NCI-H526 treated with DMSO at 0.1 percent for 48 hours (cell line): ENCODE results near the gene ASH1L.
"Not testable (repeated sequence)": the region's sequence is repeated elsewhere in the genome, so short reads cannot be mapped to it uniquely, and the experiment has no call there.

Experiments used
- DNase-seq: peaks from one replicate; lab custom pipeline; 2025; lab: John Stamatoyannopoulos, UW

Gene ASH1L, protein sequence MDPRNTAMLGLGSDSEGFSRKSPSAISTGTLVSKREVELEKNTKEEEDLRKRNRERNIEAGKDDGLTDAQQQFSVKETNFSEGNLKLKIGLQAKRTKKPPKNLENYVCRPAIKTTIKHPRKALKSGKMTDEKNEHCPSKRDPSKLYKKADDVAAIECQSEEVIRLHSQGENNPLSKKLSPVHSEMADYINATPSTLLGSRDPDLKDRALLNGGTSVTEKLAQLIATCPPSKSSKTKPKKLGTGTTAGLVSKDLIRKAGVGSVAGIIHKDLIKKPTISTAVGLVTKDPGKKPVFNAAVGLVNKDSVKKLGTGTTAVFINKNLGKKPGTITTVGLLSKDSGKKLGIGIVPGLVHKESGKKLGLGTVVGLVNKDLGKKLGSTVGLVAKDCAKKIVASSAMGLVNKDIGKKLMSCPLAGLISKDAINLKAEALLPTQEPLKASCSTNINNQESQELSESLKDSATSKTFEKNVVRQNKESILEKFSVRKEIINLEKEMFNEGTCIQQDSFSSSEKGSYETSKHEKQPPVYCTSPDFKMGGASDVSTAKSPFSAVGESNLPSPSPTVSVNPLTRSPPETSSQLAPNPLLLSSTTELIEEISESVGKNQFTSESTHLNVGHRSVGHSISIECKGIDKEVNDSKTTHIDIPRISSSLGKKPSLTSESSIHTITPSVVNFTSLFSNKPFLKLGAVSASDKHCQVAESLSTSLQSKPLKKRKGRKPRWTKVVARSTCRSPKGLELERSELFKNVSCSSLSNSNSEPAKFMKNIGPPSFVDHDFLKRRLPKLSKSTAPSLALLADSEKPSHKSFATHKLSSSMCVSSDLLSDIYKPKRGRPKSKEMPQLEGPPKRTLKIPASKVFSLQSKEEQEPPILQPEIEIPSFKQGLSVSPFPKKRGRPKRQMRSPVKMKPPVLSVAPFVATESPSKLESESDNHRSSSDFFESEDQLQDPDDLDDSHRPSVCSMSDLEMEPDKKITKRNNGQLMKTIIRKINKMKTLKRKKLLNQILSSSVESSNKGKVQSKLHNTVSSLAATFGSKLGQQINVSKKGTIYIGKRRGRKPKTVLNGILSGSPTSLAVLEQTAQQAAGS (N-terminal part only)

GRCh38 chr1:155562581-155563376 lies at the start of gene ASH1L:
ASH1L (minus strand) TSS chr1:155562803; CDS start chr1:155521519, 41,284 bp downstream.
- peak; percentile 99 for DNase-seq

DNA sequence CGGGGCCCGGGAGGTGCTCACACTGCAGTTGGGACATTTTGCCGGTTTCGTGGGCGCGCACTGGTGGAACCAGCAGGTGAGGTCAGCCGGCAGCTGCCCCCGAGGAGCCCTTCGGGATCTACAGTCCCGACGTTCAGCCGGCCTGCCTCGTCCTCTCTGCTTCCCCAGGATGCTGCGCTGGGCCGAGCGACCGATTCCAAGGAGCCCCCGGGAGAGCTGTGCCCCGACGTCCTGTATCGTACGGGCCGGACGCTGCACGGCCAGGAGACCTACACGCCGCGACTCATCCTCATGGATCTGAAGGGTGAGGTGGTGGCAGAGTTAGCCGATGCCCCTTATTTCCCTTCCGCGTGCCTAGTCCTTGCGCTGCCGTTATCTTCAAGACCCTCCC lies 47.6 kb upstream of the ASH1L start:
- not testable (repeated sequence) for DNase-seq

- DNase-seq: peak; percentile 99
Observed at GRCh38 chr1:155609515-155610256, 47.1 kb upstream of the ASH1L start, which contains the start of gene MSTO1. MSTO1 (plus strand) TSS chr1:155610218; CDS start chr1:155610249, 31 bp downstream.

GRCh38 chr1:155608888-155609225 lies 46.3 kb upstream of the ASH1L start:
- no peak for DNase-seq

- DNase-seq: no peak
Observed at GRCh38 chr1:155607708-155608107, 45.1 kb upstream of the ASH1L start.

DNA sequence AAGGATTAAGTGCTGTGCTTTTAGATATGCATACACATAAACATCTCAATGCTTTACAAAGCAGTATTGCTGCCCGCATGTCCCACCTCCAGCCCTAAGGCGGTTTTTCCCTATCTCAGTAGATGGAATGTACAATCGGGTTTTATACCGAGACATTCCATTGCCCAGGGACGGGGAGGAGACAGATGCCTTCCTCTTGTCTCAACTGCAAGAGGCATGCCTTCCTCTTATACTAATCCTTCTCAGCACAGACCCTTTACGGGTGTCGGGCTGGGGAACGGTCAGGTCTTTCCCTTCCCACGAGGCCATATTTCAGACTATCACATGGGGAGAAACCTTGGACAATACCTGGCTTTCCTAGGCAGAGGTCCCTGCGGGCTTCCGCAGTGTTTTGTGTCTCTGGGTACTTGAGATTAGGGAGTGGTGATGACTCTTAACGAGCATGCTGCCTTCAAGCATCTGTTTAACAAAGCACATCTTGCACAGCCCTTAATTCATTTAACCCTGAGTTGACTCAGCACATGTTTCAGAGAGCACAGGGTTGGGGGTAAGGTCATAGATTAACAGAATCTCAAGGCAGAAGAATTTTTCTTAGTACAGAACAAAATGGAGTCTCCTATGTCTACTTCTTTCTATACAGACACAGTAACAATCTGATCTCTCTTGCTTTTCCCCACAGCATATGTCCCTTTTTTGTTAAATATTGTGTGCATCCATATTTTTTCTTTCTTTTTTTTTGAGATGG lies 37.4 kb upstream of the ASH1L start:
- DNase-seq: not testable (repeated sequence)

DNA sequence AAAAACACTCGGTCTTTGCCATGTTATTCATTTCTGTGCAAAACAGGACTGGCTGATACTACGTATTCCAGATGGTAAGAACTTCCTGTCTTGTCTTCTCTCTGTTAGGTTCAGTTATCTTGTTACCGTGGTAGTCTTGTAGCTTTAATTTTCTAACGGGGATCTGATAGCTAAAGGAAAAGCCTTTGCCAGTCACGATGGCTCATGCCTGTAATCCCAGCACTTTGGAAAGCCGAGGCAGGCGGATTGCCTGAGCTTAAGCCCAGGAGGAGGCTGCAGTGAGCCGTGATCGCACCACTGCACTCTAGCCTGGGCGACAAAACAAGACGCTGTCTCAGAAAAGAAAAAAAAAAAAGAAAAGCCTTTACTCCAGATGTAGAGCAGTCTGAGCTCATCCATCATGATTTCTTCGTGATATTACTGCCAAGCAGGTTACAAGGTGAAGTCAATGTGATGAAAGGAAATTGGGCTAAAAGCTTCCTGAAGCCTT lies 36.3 kb upstream of the ASH1L start:
- DNase-seq: no peak

DNA sequence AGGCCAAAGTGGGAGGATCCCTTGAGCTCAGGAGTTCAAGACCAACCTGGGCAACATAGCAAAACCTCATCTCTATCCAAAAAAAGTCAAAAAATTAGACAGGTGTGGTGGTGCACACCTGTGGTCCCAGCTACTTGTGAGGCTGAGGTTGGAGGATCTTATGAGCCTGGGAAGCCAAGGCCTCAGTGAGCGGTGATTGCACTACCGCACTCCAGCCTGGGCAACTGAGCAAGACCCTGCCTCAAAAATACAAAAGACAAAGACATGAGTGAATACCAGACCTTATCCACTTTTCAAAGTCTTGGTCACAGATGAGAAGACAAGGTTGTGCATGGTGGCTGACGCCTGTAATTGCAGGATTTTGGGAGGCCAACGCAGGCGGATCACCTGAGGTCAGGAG lies 34.3 kb upstream of the ASH1L start:
- DNase-seq: no peak

GRCh38 chr1:155595877-155596474 lies 33.4 kb upstream of the ASH1L start:
- DNase-seq: not testable (repeated sequence)

- DNase-seq: peak; percentile 76
Observed at GRCh38 chr1:155591770-155592169, 29.2 kb upstream of the ASH1L start.

- not testable (repeated sequence) for DNase-seq
Observed at GRCh38 chr1:155590516-155591247, 28.1 kb upstream of the ASH1L start.

- DNase-seq: not testable (repeated sequence)
Observed at GRCh38 chr1:155589282-155589681, 26.7 kb upstream of the ASH1L start.

DNA sequence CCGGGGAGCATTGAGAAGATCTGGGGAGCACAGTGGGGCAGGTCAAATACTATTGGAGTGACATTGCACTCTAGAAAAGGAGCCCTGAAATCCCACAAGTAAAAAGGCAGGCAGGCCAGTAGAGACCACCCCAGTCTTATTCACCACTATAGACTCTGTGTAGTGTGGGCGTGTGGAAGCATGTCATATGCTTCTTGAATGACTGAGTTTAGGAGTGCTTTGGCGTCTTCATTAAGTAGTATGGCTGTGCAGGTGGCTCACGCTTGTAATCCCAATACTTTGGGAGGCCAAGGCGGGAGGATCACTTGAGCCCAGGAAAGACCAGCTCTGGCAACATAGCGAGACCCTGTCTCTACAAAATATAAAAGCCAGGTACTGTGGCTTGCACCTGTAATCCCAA lies 21.2 kb upstream of the ASH1L start:
- not testable (repeated sequence) for DNase-seq

GRCh38 chr1:155575608-155576007 lies 13.0 kb upstream of the ASH1L start:
- DNase-seq: not testable (repeated sequence)

DNA sequence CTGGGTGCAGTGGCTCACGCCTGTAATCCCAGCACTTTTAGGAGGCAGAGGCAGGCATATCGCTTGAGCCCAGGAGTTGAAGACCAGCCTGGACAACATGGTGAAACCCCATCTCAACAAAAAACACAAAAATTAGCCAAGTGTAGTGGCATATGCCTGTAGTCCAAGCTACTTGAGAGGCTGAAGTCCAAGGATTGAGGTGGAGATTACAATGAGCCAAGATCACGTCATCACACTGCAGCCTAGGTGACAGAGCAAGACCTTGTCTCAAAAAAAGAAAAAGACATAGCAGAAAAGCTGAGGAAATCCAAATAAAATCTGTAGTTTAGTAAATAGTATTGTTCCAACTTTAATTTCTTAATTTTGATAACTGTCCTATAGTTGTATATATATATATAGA lies 11.5 kb upstream of the ASH1L start:
- DNase-seq: no peak

GRCh38 chr1:155570593-155570990 lies 8.0 kb upstream of the ASH1L start:
- no peak for DNase-seq

GRCh38 chr1:155569988-155570592 lies 7.5 kb upstream of the ASH1L start:
- no peak for DNase-seq

DNA sequence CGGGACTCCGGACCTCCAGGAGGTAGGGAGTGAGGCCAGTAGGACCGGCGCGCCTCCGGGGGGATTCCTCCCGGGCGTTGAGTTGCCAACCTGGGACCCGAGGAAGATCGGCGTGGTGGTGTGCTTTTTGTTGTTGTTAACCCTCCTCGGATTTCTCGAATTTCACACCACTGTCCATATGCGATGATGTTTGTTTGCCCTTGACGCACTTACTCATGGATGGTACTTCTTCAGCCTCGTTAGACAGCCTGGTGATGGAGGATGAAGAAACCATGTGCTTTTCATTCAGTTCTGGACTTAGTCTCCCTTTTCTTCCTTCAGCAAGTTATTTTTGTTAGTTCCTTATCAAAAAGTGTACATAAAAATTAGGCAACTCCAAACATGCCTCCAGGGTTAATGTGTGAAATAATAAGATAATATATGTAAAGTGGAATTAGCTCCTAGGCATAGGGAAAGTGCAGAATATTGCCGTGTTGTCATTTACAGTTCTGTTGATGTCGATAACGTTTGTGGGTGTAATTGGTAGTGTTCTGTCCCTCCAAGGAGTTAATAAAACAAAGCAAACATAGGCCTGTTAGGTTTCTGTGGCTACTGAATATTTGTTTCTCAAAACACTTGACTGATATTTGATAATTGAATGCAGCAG lies 897 bp upstream of the ASH1L start:
- DNase-seq: peak; percentile 87
